ENCODE data around the gene PRKD2.

PRKD2 gene

GRCh38 chr19:46691104-46691503 is 25.8 kb downstream of the PRKD2 start:
- no peak overlapping the region for H3K27ac Mint-ChIP-seq
- H3K9me3 Mint-ChIP-seq: no peaks in the 10 kb centered on the region
- peaks cover 54% of the 10 kb centered on the region for H3K36me3 Mint-ChIP-seq (ENCODE audit: low read depth)
- no peaks in the 10 kb centered on the region for H3K4me1 Mint-ChIP-seq (ENCODE audit: low read depth)
- no peak overlapping the region for H3K4me3 Mint-ChIP-seq
- H3K27me3 Mint-ChIP-seq (ENCODE audit: low read depth): no peaks in the 10 kb centered on the region

DNA sequence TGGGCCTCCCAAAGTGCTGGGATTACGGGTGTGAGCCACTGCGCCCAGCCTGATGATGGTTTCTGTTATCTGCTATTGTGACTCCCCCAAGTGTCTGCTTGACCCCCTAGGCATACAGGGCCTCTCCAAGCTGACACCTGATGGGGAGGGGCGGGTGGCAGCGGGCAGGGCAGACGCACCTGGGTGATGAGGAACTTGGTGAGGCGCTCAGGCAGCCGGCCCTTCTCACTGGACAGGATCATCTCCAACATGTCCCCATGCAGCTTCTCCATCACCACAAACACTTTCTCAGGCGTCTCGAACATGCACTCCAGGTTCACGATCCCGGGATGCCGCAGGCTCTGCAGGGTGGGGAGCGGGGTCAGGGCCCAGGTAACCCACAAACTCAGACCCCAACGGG is 27.6 kb downstream of the PRKD2 start:
- Mint-ChIP-seq H3K27me3 (ENCODE audit: low read depth) (no peaks in the 10 kb centered on the region), H3K27ac (no peak overlapping the region), H3K36me3 (ENCODE audit: low read depth) (peaks cover 52% of the 10 kb centered on the region), H3K9me3 (no peaks in the 10 kb centered on the region), H3K4me1 (ENCODE audit: low read depth) (no peaks in the 10 kb centered on the region), H3K4me3 (no peak overlapping the region)

DNA sequence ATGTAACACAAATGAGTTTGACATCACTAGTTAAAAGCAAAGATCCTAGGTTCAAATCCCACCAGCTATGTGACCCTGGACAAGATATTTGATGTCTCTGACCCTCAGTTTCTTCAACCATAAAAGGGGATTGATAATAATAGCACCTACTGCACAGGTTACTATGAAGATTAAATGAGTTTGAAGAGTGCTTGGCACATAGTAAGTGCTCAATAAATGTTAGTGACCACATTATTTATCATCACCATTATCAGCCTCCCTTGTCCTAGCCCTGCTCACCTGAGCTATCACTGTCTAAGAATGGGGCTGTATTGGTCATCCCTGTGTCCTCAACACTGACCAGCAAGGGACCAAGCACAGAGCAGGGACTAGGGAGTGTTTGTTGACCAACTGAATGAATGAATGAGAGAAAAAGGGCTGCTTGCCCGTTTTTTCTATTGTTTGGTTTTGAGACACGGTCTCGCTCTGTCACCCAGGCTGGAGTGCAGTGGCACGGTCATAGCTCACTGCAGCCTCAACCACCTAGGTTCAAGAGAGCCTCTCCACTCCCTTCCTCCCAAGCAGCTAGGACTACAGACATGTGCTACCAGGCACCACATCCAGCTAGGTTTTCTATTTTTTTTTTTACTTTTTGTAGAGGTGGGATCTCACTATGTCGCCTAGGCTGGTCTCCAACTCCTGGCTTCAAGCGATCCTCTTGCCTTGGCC is 29.3 kb downstream of the PRKD2 start:
- Mint-ChIP-seq H3K27me3 (ENCODE audit: low read depth) (no peaks in the 10 kb centered on the region), H3K27ac (no peak overlapping the region), H3K4me1 (ENCODE audit: low read depth) (no peaks in the 10 kb centered on the region), H3K36me3 (ENCODE audit: low read depth) (peaks cover 42% of the 10 kb centered on the region), H3K4me3 (no peak overlapping the region), H3K9me3 (no peaks in the 10 kb centered on the region)

GRCh38 chr19:46685189-46685588 is 31.7 kb downstream of the PRKD2 start:
- Mint-ChIP-seq H3K36me3 (ENCODE audit: low read depth) (peaks cover 19% of the 10 kb centered on the region), H3K27ac (no peak overlapping the region)

DNA sequence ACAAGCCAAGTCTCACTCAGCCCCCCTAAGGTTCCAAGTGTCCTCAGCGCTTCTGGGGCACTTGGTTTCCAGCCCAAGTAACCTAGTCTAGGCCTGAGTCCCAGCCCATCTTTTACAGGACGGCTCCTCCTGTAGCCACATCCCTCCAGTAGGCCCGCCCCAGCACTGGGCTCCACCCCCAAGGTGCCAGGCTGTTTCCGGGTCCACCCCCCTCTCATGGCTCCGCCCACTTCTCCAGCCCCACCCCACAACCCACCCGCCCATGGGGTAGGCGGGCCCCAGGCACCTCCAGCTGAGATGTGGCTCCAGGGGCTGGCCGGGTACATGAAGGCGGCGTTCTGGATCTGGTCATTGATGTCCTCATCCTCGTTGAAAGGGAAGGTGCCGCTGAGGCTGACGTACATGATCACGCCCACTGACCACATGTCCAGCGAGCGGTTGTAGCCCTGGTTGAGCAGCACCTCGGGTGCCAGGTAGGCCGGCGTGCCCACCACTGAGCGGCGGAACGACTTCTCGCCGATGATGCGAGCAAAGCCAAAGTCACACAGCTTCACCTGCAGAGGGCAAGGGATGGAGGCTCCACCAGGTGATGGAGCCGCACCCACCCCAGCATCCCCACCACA is 38.7 kb downstream of the PRKD2 start:
- Mint-ChIP-seq H3K27me3 (ENCODE audit: low read depth) (no peaks in the 10 kb centered on the region), H3K36me3 (ENCODE audit: low read depth) (peaks cover 51% of the 10 kb centered on the region), H3K9me3 (no peaks in the 10 kb centered on the region), H3K27ac (no peak overlapping the region), H3K4me1 (ENCODE audit: low read depth) (peaks cover 10% of the 10 kb centered on the region), H3K4me3 (no peak overlapping the region)

More at GRCh38 chr19:46685189-46685588, 31.7 kb downstream of the PRKD2 start:
- no peaks in the 10 kb centered on the region for H3K9me3 Mint-ChIP-seq
- no peaks in the 10 kb centered on the region for H3K27me3 Mint-ChIP-seq (ENCODE audit: low read depth)
- no peak overlapping the region for H3K4me3 Mint-ChIP-seq
- no peaks in the 10 kb centered on the region for H3K4me1 Mint-ChIP-seq (ENCODE audit: low read depth)

GRCh38 chr19:46674416-46675178 is 42.3 kb downstream of the PRKD2 start:
- Mint-ChIP-seq H3K36me3 (ENCODE audit: low read depth) (peaks cover 61% of the 10 kb centered on the region), H3K27ac (no peak overlapping the region)

GRCh38 chr19:46670813-46671212 is 46.1 kb downstream of the PRKD2 start:
- Mint-ChIP-seq H3K4me3 (no peak overlapping the region), H3K9me3 (no peaks in the 10 kb centered on the region), H3K27ac (no peak overlapping the region), H3K4me1 (ENCODE audit: low read depth) (no peaks in the 10 kb centered on the region), H3K36me3 (ENCODE audit: low read depth) (peaks cover 39% of the 10 kb centered on the region), H3K27me3 (ENCODE audit: low read depth) (no peaks in the 10 kb centered on the region)

More at GRCh38 chr19:46674416-46675178, 42.3 kb downstream of the PRKD2 start:
- Mint-ChIP-seq H3K27me3 (ENCODE audit: low read depth) (no peaks in the 10 kb centered on the region), H3K9me3 (no peaks in the 10 kb centered on the region), H3K4me1 (ENCODE audit: low read depth) (peaks cover 10% of the 10 kb centered on the region), H3K4me3 (no peak overlapping the region)

GRCh38 chr19:46668662-46669061 is 48.3 kb downstream of the PRKD2 start:
- Mint-ChIP-seq H3K27ac (no peak overlapping the region), H3K27me3 (ENCODE audit: low read depth) (peaks cover 5% of the 10 kb centered on the region), H3K36me3 (ENCODE audit: low read depth) (peaks cover 20% of the 10 kb centered on the region), H3K4me3 (no peak overlapping the region), H3K9me3 (no peaks in the 10 kb centered on the region), H3K4me1 (ENCODE audit: low read depth) (no peaks in the 10 kb centered on the region)

DNA sequence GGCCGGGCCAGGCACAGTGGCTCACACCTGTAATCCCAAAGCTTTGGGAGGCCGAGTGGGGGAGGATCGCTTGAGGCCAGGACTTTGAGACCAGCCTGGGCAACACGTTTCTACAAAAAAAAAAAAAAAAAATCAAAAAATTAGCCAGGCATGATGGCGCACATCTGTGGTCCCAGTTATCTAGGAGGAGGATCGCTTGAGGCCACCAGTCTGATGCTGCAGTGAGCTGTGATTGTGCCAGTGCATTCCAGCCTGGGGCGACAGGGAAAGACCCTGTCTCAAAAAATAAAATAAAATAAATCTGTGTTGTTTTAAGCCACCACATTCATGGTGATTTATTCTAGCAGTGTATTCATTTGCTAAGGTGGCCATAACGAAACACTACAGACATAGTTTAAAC is 51.8 kb downstream of the PRKD2 start:
- peaks cover 14% of the 10 kb centered on the region for H3K27me3 Mint-ChIP-seq (ENCODE audit: low read depth)
- no peak overlapping the region for H3K27ac Mint-ChIP-seq

DNA sequence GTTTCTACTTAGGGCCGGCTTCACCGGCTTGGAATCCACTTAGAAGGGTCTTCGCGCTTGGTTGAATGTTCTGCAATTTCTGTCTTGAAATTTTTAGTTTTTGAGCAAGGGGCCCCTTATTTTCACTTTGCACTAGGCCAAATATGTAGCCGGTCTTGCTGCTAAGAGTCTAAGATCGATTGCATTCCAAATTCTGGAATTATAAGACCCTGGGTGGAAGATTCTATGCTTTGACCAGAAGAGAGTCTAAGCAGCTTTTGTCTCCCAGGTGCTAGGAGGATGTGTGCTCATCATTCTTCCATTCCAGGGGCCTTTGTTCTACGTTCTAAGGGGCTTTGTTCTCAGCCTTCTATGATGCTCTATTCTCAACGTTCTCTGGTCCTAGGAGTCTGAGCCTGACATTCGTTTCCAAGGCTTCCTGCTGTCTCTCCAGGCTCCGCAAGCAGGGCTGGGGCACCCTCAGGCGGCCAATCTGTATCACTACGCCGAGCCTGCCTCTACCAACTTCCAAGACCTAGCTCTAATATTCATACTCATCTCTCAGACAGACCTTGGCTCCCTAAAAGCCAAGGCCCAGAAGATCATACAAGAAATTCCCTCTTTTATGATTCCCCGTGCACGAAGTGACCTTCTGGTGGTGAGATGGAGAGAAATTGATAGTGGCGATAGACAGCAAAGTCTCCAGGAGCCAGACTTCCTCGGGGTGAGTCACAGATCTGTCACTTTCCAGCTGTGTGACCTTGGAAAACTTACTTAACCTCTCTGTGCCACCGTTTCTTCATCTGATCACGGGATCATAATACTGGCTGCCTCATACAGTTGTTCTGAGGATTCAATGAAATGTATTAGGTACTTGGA is 55.0 kb downstream of the PRKD2 start:
- H3K4me3 Mint-ChIP-seq: peak overlapping the region; percentile 79
- H3K27ac Mint-ChIP-seq: peak overlapping the region; percentile 86
- H3K36me3 Mint-ChIP-seq (ENCODE audit: low read depth): no peaks in the 10 kb centered on the region
- no peaks in the 10 kb centered on the region for H3K9me3 Mint-ChIP-seq
- peaks cover 11% of the 10 kb centered on the region for H3K4me1 Mint-ChIP-seq (ENCODE audit: low read depth)
- peaks cover 33% of the 10 kb centered on the region for H3K27me3 Mint-ChIP-seq (ENCODE audit: low read depth)

More for the DNA sequence above, 51.8 kb downstream of the PRKD2 start:
- no peaks in the 10 kb centered on the region for H3K9me3 Mint-ChIP-seq
- no peaks in the 10 kb centered on the region for H3K36me3 Mint-ChIP-seq (ENCODE audit: low read depth)
- peaks cover 8% of the 10 kb centered on the region for H3K4me1 Mint-ChIP-seq (ENCODE audit: low read depth)
- H3K4me3 Mint-ChIP-seq: no peak overlapping the region

DNA sequence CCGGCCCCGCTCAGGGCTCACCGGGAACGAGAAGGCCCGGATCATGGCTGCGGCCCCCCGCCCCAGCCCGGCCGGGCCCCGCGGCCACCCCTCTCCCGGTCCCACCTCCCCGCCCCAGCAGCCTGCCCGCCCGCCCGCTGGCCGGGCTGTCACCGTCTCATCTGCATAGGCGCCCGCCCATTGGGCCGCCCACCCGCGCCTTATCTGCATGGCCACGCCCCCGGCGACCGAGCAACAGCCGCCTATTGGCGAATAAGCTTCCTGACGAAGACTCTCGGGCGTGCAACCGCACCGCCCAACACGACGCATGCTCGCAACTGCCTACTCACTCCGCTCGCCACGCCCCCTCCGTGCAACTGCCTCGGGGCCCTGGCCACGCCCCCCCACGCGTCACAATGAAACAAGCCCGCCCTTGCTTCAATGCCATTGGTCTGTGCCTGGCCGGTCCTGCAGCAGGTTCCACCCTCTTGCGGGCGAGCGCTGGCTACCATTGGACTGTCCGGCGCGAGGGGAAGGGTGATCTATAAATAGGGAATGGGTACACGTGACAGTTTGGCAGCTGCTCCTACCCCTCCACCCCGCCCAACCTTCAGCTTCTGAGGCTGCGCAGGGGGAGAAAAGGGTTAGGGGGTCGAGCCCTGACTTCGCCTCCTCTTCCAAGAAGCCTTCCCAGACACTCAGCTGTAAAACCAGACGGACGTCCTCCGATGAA is 55.7 kb downstream of the PRKD2 start, which contains the start of gene DACT3:
DACT3 (minus strand) TSS at position 163 of the 712 bp plus-strand sequence; CDS start at position 45, 118 bp downstream.
- H3K4me3 Mint-ChIP-seq: peak within 1 kb of the TSS; percentile 79
- peak within 1 kb of the TSS; percentile 86 for H3K27ac Mint-ChIP-seq
- H3K27me3 Mint-ChIP-seq (ENCODE audit: low read depth): peaks cover 39% of the 10 kb centered on the region
- no peaks in the 10 kb centered on the region for H3K36me3 Mint-ChIP-seq (ENCODE audit: low read depth)
- H3K9me3 Mint-ChIP-seq: no peaks in the 10 kb centered on the region
- peaks cover 11% of the 10 kb centered on the region for H3K4me1 Mint-ChIP-seq (ENCODE audit: low read depth)

DNA sequence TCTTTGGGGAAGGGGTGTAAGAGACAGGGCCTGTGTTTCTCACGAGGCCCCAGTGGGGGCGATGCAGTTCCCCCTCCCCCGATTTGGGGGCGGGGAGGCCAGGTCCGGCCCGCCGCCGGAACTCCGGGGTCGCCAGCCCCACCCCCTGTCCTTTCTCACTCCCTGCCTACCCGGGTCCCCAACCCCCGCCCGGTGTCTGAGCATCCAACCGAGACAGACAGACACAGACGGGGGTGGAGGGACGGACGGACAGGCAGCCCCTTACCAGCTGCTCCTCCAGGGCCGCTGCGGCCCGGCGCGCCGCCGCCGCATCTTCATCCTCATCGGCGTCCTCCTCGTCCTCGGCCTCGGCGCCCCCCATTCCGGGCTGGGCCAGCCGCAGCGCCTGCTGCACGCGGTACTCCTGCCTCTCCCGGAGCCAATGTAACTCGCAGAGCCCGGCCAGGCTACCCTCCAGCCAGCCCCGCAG is 56.3 kb downstream of the PRKD2 start:
- Mint-ChIP-seq H3K27ac (no peak overlapping the region), H3K9me3 (no peaks in the 10 kb centered on the region), H3K4me3 (peak overlapping the region; percentile 46), H3K4me1 (ENCODE audit: low read depth) (peaks cover 11% of the 10 kb centered on the region), H3K36me3 (ENCODE audit: low read depth) (no peaks in the 10 kb centered on the region), H3K27me3 (ENCODE audit: low read depth) (peaks cover 39% of the 10 kb centered on the region)

DNA sequence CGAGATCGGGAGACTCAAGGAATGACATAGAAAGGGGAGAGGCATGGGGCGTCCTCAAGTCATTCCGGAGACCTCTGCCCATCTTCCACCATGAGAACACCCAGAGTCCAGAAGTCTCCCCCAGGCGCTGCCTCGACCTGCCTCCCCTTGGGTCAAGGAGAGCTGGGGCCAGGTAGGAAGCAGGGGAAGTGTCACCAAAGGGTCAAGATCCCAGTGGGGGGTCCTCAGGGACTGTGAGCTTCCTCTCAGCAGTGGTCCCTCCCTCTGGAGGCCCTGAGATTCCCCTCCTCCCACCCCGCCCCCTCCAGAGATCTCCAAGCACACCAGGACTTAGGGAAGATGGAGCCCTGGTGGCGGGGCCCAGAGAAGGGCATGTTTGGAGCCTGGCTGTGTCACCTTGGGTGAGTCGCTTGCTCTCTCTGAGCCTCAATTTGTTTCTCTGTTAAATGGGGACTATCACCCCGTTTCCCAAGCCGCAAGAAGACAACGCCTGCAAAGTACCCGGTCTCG is 56.9 kb downstream of the PRKD2 start:
- Mint-ChIP-seq H3K4me3 (peak overlapping the region; percentile 71), H3K36me3 (ENCODE audit: low read depth) (no peaks in the 10 kb centered on the region), H3K4me1 (ENCODE audit: low read depth) (peaks cover 11% of the 10 kb centered on the region), H3K27ac (peak overlapping the region; percentile 13), H3K27me3 (ENCODE audit: low read depth) (peaks cover 41% of the 10 kb centered on the region), H3K9me3 (no peaks in the 10 kb centered on the region)

Measured in T-helper 1 cell treated with Interleukin-12 subunit alpha and Interleukin-12 subunit beta and Interleukin-4 antibody, amounts not matched to agents 30 μg/mL and 1 μg/mL, for 36 hours (primary cell).